Ascending aorta (tissue), 2 donors: Measurements from ENCODE around the gene CNTN5. TPM values are rescaled to one million over a fixed set of nuclear protein-coding genes. Genes with fewer than 3 reads are reported as not detected.

ENCODE experiments used
- DNase-seq, 2 donors: peaks; one replicate each; pipeline ENCODE4 v3.0.0-alpha.2; 2019; ENCODE audit warnings: low spot score in 2 of 2
- H3K27ac ChIP-seq, 2 donors: fragments of 200-600 bp; sonication (generic); one replicate each; pipeline ENCODE4 v1.5.1; 2016 to 2017; ENCODE audit warnings: mild to moderate bottlenecking in 1 of 2
- H3K27me3 ChIP-seq: fragments of 200-600 bp; sonication (generic); one replicate; pipeline ENCODE4 v1.5.1; 2017
- H3K36me3 ChIP-seq, 2 donors: fragments of 200-600 bp; sonication (generic); one replicate each; pipeline ENCODE4 v1.5.1; 2016
- H3K4me1 ChIP-seq, 2 donors: fragments of 200-600 bp; sonication (generic); one replicate each; pipeline ENCODE4 v1.5.1; 2016 to 2017; ENCODE audit warnings: mild to moderate bottlenecking in 1 of 2
- H3K4me3 ChIP-seq, 2 donors: fragments of 200-600 bp; sonication (generic); one replicate each; pipeline ENCODE4 v1.5.1; 2016 to 2017; ENCODE audit warnings: mild to moderate bottlenecking in 1 of 2
- H3K9me3 ChIP-seq, 2 donors: fragments of 200-600 bp; sonication (generic); one replicate each; pipeline ENCODE4 v1.5.1; 2016
- intact Hi-C: fragments of 100-400 bp; cut with DNase I; formaldehyde crosslinking; loops from one replicate; pipeline ENCODE4 v1.15.1; 2023
- total RNA-seq: library from RNA; depleted of rRNA; stranded (reverse); fragments of >200 nt; gene quantifications from one replicate; pipeline ENCODE4 v1.1.0, GENCODE V29; 2016
- TF ChIP-seq, protein P1 (sequence below), 3 experiments: fragments of 200-600 bp in 2 of 3; fragments of 450-650 bp in 1 of 3; sonication (generic) in 2 of 3; IDR thresholded peaks; one replicate each; pipeline ENCODE4 v1.5.1; 2016 to 2019; ENCODE audit warnings: antibody characterized with exemption in 3 of 3, mild to moderate bottlenecking in 1 of 3, moderate library complexity in 1 of 3

CNTN5 gene
- total RNA-seq, 1 donor from 2014 or later: 3.6 TPM

DNA sequence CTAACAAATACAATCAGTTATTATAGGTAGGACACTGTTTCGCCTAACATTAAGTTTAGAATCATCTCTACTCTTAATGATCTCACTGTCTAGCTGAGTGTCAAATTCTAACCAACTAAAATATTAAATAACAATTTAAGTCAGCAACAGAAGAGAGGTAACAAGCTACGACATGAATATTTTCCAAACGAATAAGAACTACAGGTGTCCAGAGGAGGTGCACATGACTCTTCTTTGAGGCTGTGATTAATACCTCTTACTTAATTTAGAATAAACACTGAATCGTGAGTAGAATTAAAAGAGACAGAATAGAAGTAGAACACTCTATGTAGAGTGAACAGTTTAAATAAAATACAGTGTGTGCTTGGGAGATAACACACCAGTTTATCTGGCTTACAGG lies 1047.4 kb downstream of the CNTN5 start:
- no peak overlapping the region for H3K27ac ChIP-seq
- H3K4me3 ChIP-seq: no peak overlapping the region
- intact Hi-C loops: no loop called here
- no peak for DNase-seq
- TF ChIP-seq, protein P1, sequence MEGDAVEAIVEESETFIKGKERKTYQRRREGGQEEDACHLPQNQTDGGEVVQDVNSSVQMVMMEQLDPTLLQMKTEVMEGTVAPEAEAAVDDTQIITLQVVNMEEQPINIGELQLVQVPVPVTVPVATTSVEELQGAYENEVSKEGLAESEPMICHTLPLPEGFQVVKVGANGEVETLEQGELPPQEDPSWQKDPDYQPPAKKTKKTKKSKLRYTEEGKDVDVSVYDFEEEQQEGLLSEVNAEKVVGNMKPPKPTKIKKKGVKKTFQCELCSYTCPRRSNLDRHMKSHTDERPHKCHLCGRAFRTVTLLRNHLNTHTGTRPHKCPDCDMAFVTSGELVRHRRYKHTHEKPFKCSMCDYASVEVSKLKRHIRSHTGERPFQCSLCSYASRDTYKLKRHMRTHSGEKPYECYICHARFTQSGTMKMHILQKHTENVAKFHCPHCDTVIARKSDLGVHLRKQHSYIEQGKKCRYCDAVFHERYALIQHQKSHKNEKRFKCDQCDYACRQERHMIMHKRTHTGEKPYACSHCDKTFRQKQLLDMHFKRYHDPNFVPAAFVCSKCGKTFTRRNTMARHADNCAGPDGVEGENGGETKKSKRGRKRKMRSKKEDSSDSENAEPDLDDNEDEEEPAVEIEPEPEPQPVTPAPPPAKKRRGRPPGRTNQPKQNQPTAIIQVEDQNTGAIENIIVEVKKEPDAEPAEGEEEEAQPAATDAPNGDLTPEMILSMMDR (IDR thresholded peaks at IDR 0.05): no peak
- H3K36me3 ChIP-seq: no peaks in the 10 kb centered on the region
- H3K4me1 ChIP-seq: no peaks in the 10 kb centered on the region
- no peaks in the 10 kb centered on the region for H3K9me3 ChIP-seq
- H3K27me3 ChIP-seq: no peaks in the 10 kb centered on the region

DNA sequence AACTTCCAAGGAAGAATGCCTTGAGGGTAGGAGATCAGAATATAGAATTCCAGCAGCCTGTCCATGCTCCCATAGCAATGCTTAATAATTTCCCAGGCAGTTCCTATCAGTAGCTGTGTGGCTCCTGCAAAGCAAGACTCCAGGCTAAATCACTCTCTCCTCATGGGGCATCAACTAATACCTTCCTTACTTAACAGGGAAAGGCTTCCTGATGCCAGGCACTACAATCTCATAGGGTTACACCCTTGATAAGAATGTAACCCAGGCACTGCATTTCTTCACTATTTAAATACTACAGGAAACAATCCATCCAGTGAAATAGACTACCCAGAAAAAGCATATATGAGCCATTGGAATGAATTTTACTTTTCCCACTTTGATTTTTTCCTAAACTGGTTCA lies 1051.4 kb downstream of the CNTN5 start:
- TF ChIP-seq, protein P1 (IDR thresholded peaks at IDR 0.05): no peak
- intact Hi-C loops: no loop called here
- no peak for DNase-seq

DNA sequence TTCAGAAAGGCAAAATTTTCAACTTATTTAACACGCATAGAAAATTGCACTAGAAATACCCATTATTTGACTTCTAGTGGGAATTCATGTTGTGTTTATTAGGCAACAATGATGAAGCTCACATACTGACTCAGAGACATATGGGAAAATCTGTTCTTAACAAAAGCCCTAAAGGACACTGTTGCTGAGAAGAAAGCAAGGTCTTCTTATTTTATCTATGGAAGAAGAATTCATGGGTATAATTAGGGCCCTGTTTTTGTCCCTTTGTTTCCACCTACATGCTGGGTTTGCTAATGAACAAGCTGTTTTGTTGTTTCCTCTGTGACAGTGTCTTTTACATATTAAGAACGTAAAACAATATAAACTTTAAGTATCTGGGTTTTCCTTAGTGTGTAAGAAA lies 1059.6 kb downstream of the CNTN5 start:
- TF ChIP-seq, protein P1 (IDR thresholded peaks at IDR 0.05): no peak
- Histone ChIP-seq H3K9me3 (no peaks in the 10 kb centered on the region), H3K36me3 (no peaks in the 10 kb centered on the region), H3K27me3 (no peaks in the 10 kb centered on the region), H3K27ac (no peak overlapping the region), H3K4me1 (no peaks in the 10 kb centered on the region), H3K4me3 (no peak overlapping the region)
- no peak for DNase-seq
- intact Hi-C loops: no loop called here

More for the DNA sequence above, 1051.4 kb downstream of the CNTN5 start:
- H3K9me3 ChIP-seq: no peaks in the 10 kb centered on the region
- H3K27ac ChIP-seq: no peak overlapping the region
- H3K36me3 ChIP-seq: no peaks in the 10 kb centered on the region
- no peak overlapping the region for H3K4me3 ChIP-seq
- H3K27me3 ChIP-seq: no peaks in the 10 kb centered on the region
- H3K4me1 ChIP-seq: no peaks in the 10 kb centered on the region

DNA sequence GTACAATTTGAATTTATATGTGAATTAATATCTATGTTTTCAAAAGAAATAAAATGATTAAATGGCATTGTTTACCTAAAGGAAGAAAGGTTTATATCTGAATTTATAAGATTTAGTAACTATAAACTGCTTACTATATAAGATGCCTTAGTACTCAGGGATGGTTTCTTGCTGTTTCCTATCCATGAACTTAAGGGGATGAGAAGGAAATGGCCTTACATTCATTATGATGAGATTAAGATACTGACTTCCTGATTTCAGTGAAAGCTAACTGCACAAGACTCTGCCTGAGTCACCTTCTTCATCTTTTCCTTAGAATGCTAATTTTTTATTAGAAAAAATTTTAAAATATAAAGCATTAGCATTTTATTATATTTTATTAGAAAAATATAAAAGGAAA lies 1060.1 kb downstream of the CNTN5 start:
- no peak for DNase-seq
- no peaks in the 10 kb centered on the region for H3K9me3 ChIP-seq
- H3K36me3 ChIP-seq: no peaks in the 10 kb centered on the region
- H3K4me3 ChIP-seq: no peak overlapping the region
- no peak overlapping the region for H3K27ac ChIP-seq
- TF ChIP-seq, protein P1 (IDR thresholded peaks at IDR 0.05): no peak
- no peaks in the 10 kb centered on the region for H3K4me1 ChIP-seq
- H3K27me3 ChIP-seq: no peaks in the 10 kb centered on the region
- intact Hi-C loops: no loop called here

DNA sequence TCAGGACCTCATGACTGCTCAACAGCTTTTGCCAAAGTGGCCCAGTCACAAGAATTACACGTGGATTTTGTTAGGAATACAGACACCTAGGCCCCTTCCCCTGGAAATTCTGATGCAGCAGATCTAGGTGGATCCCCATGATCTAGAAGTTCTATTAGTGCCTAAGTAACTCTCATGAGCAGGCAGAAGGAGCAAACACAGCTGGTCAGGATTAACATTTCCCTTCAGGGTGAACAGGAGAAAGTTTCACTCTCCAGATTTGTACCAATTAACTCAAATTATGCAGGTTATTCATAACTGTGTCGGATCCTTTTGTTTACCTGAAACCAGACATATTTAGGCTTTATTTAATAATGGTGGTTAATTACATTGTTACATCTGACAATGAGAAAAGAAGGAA lies 1072.9 kb downstream of the CNTN5 start:
- TF ChIP-seq, protein P1 (IDR thresholded peaks at IDR 0.05): no peak
- Histone ChIP-seq H3K36me3 (no peaks in the 10 kb centered on the region), H3K27me3 (no peaks in the 10 kb centered on the region), H3K27ac (no peak overlapping the region), H3K4me3 (no peak overlapping the region), H3K9me3 (no peaks in the 10 kb centered on the region), H3K4me1 (no peaks in the 10 kb centered on the region)
- no peak for DNase-seq
- intact Hi-C loops: no loop called here
